HG03575 (cell line): Measurements from ENCODE around the gene EEF1A2.
"Not testable (repeated sequence)": the region's sequence is repeated elsewhere in the genome, so short reads cannot be mapped to it uniquely, and the experiment has no call there.

Experiments used
- ATAC-seq: cut with Tn5 transposase; IDR thresholded peaks from one replicate; pipeline ENCODE4 v1.9.1; 2021; ENCODE audit not compliant: unreplicated experiment, insufficient number of reproducible peaks, low FRiP score; ENCODE audit errors: extremely low read depth

EEF1A2 gene

DNA sequence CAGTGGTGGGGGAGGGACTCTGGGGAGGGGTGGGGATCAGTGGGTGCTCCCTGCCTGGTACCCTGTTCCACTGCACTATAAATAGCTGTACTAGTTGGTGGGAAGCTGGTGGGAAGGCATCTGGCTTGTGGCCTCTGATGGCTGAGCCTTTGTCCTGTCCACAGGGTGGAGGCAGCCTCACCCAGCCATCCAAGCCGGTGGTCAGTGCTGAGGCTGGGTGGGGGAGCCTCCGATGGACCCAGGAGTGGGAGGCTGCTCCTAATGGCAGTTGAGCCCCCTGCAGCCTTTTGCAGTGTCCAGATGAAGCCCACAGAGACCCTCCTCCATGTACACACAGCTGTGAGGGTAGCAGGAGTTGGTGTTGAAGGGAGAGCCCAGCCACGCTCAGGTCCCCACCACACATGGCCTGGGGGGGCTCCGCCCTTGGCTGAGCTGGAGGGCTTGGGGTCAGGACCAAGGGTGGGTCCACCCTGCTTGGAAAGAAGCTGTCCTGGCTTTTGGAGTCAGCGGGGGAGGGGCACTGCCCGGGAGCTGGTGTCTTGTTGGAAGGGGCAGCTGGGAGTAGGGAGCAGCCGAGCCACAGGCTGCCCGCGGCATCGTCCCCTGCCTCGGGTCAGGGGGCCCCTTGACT is 24.2 kb upstream of the EEF1A2 start:
- no peak for ATAC-seq

DNA sequence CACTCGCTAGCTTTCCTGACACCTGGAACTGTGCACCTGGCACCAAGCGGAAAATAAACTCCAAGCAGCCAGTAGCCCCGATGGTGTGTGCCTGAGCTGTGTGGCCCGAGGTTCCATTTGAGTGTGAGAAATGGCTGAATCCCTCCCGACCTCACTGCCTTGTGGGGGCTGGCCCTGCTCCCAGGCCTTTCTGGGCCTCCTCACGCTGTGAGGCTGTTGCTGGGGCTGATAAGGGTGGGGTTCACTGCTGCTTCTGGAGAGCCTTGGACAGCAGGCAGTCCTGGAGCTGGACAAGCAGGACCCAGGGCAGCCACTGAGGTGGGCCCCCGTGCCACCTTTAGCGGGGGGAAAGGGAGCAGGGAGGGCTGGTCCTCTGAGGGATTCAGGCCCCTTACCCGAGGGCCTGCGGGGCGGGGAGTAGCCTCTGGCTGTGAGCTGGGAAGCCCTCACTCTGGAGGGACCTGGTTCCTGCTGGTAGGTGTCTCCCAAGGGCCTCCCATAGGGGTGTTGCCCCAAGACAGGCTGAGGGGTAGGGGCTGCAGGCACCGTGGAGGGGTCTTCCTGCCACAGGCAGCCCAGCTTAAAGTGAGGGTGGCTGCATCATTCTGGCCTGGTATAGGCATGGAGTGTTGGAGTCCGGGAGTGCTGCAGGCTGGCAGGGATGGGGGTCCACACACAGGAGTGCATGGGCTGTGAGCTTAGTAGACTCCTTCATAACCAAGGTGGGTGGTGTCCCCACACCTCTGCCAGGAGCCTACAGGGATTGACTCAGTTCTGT is 23.4 kb upstream of the EEF1A2 start:
- no peak for ATAC-seq

DNA sequence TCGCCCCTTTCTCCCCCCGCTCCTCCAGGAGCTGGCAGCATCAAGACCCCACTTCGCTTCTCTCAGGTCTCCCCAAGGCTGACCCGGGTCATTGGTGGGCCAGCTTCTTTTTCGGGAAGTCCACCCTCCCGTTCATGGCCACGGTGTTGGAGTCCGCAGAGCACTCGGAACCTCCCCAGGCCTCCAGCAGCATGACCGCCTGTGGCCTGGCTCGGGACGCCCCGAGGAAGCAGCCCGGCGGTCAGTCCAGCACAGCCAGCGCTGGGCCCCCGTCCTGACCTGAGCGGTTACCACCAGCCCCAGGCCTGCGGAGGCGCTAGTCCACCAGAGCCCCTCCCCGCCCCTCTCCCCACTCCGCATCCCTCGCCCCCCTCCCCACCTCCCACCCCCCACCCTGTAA is 22.7 kb upstream of the EEF1A2 start:
- ATAC-seq = no peak

DNA sequence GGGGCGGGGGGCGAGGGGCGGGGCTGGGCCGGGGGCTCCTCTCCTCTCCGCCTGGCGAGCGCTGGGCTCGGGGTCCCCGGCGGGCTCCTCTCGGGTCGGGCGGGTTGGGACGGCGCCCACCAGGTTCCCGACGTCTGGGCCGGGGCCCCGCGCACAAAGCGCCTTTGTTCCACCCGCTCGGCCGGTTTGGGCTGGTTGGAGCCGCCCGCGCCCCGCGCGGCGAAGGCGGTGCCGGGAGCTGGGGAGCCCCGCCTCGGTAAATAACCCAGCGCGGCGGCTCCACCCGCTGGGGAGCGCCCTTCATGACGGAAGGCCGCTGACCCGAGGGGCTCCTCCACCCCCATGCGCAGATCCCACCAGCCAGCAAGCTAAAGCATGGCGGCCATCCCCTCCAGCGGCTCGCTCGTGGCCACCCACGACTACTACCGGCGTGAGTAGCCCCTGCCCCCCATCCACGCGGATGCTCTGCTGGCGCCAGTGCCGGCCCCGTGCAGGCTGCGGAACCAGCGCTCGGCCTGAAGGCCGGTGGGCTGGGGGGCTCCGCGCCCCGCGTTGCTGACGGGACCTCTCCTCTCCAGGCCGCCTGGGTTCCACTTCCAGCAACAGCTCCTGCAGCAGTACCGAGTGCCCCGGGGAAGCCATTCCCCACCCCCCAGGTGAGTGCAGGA is 22.2 kb upstream of the EEF1A2 start:
- ATAC-seq = no peak

DNA sequence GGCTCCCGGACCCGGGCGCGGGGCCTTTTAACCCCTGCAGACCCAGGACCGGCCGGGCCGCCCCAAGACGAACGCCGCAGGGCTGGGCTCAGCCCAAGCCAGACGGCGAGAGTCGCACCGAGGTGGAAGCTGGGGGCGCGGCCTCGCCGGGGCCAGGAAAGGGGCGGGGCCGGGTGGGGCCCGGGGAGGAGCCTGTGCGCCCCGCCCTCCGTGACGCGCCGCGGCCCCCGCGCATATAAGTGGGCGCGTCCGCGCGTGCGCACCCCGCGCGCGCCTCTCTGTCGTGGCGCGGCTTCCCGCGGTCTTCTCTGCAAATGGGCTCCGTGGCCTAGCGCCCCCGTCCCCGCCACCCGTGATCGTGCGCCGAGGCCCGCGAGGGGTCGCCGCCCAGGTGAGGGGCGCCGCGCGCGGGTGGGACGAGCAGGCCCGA is 21.6 kb upstream of the EEF1A2 start, which contains the start of gene PPDPF:
Gene PPDPF, plus strand, starts transcription at position 262 of the 430 bp plus-strand sequence. CDS start 544 bp downstream, outside the sequence.
- ATAC-seq = no peak

DNA sequence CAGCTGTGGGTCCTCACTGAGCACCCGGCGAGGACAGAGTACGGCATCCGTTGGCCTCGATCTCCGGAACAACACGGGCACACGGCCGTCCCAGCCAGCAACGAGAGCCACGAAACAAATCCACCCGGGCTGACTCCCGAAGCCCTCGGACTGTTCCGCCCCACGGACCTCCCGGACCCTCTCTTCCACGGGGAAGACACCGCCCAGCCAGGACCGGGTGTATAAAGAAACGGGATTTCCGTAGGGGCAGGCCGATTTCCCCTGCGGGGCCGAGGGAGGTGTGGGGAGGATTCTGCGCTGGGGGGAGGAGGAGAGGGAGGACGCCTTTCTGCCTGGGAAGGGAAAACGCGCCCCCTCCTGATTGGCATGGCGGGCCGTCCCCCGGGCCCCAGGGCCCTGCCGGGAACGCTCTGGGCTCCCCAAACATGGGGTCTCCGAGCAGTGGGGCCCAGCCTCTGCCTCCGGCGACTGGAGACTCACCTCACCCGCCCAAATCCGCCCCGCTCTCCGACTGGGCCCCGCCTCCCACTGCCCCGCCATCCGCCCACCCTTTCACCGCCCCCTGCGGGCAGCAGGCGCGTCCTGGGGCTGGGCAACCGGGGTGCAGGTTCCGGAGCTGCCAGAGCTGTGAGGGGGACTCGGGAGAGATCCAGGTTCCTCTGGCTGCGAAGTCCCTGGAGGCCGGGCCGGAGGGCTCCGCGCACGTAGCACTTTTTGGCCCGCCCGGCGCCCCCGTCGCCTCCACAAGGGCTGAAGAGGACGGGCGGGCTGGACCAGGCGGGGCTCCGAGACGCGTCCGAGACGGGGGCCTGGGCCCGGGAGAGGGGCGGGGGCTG is 21.0 kb upstream of the EEF1A2 start:
- no peak for ATAC-seq

DNA sequence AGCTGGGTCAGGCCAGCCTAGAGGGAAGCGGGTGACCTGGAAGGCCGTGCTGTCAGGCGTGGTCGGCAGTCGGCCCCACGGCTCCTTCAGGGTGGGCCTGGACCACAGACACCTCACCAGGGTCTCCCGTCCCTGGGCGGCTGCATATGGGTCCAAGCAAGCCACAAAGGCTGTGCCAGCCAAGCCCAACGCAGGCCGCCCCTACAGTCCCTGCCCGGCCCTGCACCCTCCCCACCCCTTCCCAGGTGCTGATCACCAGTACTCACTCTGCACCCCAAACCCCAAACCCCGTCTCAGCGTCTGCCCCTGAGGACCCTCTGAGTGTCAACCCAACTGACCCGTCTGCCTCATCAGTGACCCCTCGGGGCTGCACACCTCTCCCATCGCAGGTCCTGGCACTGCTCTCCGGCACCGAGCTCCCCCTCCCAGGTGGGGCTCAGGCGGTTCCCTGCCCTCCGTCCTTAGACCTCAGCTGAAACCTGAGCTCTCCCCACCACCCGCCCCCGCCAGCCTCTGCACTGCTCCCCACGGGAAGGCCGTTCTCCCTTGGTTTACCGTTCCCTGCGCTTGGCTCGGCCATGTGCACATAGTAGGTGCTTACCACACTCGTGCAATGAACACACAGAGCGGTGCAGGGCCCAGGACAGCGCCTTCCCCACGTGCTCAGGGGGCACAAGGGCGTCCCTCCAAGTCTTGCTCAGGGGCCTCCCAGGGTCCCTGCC is 20.2 kb upstream of the EEF1A2 start:
- no peak for ATAC-seq

DNA sequence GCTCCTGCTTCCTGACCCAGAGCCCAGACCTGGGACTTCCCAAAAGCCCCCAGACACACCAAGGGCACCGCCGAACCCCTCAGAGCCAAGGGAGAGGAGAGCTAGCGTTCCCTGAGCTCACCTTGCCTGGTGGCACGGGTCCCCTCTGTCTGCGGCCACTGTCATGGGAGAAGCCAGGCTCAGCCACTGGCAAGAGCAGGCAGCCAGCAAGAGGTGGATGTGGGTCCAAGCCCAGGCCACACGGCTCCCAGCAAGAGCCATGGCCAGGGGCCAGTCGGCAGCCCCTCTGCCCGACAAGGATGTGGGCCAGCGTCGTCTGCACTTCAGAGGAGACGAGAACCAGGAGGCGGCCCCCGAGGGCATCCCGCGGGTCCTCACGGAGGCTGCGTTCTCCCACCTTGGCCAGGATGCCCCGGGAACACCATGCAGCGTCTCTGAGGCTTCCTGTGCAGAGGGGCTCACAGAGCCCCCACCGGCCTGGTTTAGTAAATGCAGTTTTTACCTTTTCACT is 19.5 kb upstream of the EEF1A2 start:
- ATAC-seq = no peak

DNA sequence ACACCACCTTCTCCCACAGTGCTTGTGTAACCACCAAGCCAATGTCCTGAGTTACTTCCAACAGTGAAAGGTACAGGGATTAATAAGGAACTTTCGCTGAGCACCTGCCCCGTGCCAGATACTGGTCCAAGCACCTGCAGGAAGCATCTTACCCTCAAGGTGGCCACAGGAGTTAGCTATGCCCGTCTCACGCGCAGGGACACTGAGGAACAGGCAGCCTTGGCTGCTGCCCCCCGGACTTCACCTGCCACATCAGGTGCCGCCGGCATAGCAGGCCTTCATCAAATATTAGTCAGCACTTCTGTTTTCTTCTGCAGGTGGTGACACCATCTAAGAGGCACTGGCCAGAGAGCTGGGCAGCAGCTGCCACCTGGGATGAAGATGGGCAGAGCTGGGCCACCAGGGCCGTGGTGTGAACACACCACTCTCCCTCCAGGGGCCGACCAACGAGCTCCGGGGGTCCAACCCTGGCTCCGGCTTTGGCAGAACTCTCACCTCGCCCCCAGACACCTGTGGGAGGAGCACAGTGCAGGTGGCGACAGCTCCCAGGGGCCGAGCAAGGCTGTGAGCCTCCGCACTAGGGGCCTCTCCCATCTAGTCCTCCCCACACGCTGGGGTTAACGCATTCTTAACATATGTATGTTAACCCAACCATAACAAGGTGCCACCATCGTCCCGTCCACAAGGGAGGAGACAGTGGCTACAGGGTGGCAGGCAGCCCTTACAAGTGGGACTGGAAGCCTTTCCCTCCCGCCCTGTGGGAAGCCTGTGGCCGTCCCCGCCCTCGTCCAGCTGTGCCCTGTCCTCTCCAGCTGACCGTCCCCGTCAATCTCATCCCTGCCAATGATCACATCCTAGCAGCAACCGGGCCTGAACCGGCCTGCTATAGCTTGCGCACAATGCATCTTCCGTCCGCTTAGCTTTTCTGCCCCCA is 18.8 kb upstream of the EEF1A2 start:
- no peak for ATAC-seq

DNA sequence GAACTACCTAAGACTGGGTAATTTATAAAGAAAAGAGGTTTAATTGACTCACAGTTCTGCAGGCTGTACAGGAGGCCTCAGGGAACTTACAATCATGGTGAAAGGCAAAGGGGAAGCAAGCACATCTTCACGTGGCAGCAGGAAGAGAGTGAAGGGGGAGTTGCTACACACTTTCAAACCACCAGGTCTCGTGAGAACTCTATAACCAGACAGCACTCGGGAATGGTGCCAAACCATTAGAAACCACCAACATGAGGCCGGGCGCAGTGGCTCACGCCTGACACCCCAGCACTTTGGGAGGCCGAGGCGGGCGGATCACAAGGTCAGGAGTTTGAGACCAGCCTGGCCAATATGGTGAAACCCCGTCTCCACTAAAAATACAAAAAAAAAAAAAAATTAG is 15.6 kb upstream of the EEF1A2 start:
- ATAC-seq = not testable (repeated sequence)

DNA sequence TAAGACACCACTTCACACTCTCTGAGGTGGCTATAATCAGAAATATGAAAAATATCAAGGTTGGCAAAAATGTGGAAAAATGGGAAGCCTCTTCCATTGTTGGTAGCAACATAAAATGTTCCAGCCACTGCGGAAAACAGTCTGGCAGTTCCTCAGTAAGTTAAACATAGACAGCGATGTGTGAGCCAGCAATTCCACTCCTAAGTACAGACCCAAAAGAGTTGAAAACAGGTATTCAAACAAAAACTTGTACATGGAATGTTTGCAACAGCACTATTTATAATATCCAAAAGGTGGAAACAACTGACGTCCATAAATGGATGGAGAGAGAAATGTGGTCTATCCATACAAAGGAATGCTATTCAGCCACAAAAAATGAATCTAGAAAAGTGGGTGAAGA is 14.3 kb upstream of the EEF1A2 start:
- no peak for ATAC-seq

DNA sequence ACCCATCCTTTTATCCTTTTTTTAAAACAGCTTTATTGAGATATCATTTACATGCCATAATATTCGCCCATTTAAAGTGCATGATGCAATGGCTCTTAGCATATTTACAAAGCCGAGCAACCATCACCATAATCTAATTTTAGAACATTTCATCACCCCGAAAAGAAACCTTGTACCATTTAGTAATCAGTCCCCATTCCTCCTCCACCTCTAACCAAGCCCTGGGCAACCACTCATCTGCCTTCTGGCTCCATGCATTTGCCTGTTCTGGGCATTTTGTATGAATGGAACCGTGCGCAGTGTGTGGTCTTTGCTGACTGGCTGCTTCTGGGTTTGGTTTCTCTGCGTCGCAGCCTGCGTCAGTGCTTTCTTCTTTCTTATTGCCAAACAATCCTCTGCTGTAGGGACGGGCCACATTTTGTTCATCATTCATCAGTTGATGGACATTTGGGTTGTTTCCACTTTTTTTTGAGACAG is 10.2 kb upstream of the EEF1A2 start:
- no peak for ATAC-seq

DNA sequence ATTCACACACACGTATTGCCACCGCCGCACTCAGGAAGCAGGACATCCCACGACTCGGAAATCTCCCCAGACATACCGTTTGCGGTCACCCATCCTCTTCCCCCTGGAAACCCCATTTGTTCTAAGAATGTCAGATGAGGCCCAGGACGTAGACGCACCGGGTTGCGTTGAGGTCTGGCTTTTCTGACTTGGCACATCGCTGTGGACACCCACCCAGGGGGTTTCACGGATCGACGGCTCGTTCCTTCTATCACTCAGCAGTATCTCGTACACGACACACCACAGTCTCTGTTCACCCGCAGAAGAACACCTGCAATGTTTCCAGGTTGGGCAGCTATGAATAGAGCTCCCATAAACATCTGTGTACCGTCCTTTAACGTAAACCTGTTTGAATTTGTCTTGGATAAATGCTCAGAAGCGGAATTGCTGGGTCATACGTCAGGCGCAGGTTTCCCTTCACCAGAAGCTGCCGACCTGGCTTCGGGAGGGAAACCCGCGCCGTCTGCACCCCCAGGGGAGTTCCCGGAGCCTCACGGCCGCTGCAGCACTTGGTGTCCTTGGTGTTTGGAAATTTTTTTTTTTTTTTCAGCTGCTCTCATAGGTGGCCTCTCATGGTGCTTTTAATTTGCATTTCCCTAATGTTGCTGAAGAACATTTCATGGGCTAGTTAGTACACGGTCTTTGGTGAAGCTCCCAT is 9.3 kb upstream of the EEF1A2 start:
- ATAC-seq = no peak

DNA sequence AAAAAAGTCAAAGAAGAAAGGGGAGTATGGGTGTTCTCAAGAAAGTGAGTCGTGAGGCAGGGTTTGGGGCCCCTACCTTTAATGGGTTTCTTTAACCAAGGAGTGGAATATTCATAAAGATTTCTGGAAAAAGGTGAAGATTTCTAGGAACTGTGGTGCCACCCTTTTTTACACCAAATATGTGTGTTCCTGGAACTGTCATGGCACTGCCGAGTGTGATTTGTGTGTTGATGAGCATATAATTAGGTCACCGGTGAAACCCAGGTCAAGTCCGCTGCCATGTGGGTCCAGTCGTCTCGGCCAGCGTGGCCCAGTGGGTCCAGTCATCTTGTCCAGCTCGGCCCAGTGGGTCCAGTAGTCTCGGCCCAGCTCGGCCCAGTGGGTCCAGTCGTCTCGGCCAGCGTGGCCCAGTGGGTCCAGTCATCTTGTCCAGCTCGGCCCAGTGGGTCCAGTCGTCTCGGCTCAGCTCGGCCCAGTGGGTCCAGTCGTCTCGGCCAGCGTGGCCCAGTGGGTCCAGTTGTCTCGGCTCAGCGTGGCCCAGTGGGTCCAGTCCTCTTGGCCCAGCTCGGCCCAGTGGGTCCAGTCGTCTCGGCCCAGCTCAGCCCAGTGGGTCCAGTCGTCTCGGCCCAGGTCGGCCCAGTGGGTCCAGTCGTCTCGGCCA is 8.3 kb upstream of the EEF1A2 start:
- ATAC-seq = no peak

DNA sequence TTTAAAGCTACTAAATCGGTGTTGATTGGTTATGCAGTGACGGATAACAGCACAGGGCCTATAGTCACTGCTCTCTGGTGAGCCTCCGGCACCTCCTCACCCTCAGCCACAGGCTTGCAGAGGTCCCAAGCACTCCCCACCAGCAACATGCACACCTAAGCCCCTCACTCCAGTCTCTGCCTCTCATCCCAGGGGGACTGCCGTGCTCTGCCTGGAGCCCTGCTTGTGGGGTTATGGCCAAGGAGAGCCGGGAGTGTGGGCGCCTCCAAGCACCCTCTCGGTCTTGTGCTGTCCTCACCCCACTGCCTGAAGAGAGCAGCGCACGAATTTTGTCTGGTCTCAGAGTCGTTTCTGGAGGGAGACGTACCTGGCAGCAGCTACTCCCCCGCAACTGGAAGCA is 6.8 kb upstream of the EEF1A2 start:
- no peak for ATAC-seq

DNA sequence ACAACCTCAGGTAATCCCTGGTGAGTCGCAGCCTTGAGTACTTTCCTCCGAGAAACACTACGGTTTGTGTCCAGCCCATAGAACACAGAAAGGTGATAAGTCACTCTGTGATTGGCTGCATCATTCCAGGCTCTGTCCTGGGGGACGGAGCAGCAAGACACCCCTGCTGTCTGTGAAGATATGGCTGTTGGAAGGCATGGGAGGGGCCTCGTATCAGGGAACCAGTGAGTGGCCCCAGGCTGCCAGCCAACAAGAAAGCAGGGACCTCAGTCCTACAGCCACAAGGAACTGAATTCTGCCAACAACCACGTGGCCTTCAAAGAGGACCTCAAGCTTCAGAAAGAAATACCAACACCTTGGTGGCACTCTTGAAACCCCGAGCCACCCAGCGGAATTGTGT is 6.4 kb upstream of the EEF1A2 start:
- ATAC-seq = no peak
